IMR-90 (cell line): ENCODE results near the gene SRP19. TPM values are rescaled to one million over a fixed set of nuclear protein-coding genes. Genes with fewer than 3 reads are reported as not detected.

ENCODE experiments used
- ATAC-seq: fragments of 200-7000 bp; cut with Tn5 transposase; 2 replicates; pipeline ENCODE4 v1.9.1; 2020; ENCODE audit warnings: low read depth, mild to moderate bottlenecking, moderate library complexity
- BruUV-seq: library from RNA; stranded (reverse); fragments of 400-500 nt; replicated peaks from 2 replicates; lab custom pipeline; 2021; lab: Mats Ljungman, UMichigan
- CTCF ChIA-PET: fragments of 300-600 bp; formaldehyde crosslinking; extraction: SDS; loops from one replicate; lab custom pipeline; 2021; ENCODE audit warnings: antibody characterized with exemption; lab: Yijun Ruan, JAX
- POLR2A ChIA-PET: fragments of 300-600 bp; sonication (Branson Sonifier 250); formaldehyde crosslinking; loops from one replicate; lab custom pipeline; 2022; ENCODE audit warnings: antibody characterized with exemption; ENCODE audit not compliant: unreplicated experiment; lab: Charles Lee
- DNase-seq: peaks from one replicate; pipeline ENCODE4 v3.0.0; 2013
- H2AFZ ChIP-seq: replicated peaks from 2 replicates; pipeline ENCODE3; 2013; ENCODE audit warnings: low read length, mild to moderate bottlenecking; ENCODE audit not compliant: poor library complexity
- H2AK5ac ChIP-seq: 2 replicates; pipeline ENCODE4 v1.6.1; 2013; ENCODE audit warnings: low read depth, low read length, inconsistent platforms
- H2AK9ac ChIP-seq: replicated peaks from 2 replicates; pipeline ENCODE3; 2013; ENCODE audit warnings: mild to moderate bottlenecking, low read depth, low read length, moderate library complexity; ENCODE audit not compliant: poor library complexity
- H2BK120ac ChIP-seq: 2 replicates; pipeline ENCODE4 v1.6.1; 2013; ENCODE audit warnings: low read depth, low read length, inconsistent platforms
- H2BK15ac ChIP-seq: 3 replicates; pipeline ENCODE4 v1.6.1; 2013; ENCODE audit warnings: low read depth, low read length, inconsistent platforms
- H2BK20ac ChIP-seq: 2 replicates; pipeline ENCODE4 v1.6.1; 2013; ENCODE audit warnings: low read depth, mild to moderate bottlenecking, inconsistent platforms, low read length, moderate library complexity
- H2BK5ac ChIP-seq: 2 replicates; pipeline ENCODE4 v1.6.1; 2013; ENCODE audit warnings: mild to moderate bottlenecking, low read depth, low read length, inconsistent platforms; ENCODE audit not compliant: poor library complexity, severe bottlenecking
- H3K14ac ChIP-seq: replicated peaks from 2 replicates; pipeline ENCODE4 v1.6.1; 2013; ENCODE audit warnings: low read depth, low read length, inconsistent platforms
- H3K18ac ChIP-seq: 2 replicates; pipeline ENCODE4 v1.6.1; 2013; ENCODE audit warnings: low read depth, low read length, control low read depth
- H3K23ac ChIP-seq: 2 replicates; pipeline ENCODE4 v1.6.1; 2013; ENCODE audit warnings: low read depth, low read length, inconsistent platforms
- H3K27ac ChIP-seq: 2 replicates; pipeline ENCODE4 v1.5.1; 2013; ENCODE audit warnings: mild to moderate bottlenecking, control low read depth, low read length; ENCODE audit not compliant: insufficient read depth
- H3K27me3 ChIP-seq: 2 replicates; pipeline ENCODE4 v1.6.1; 2013; ENCODE audit warnings: low read length; ENCODE audit not compliant: control insufficient read depth, insufficient read depth
- H3K36me3 ChIP-seq: 2 replicates; pipeline ENCODE4 v1.6.1; 2013; ENCODE audit warnings: low read length, mixed read lengths; ENCODE audit not compliant: control insufficient read depth, insufficient read depth
- H3K4ac ChIP-seq: 2 replicates; pipeline ENCODE4 v1.6.1; 2013; ENCODE audit warnings: low read depth, low read length, inconsistent platforms
- H3K4me1 ChIP-seq: 2 replicates; pipeline ENCODE4 v1.6.1; 2013; ENCODE audit warnings: low read length, mixed read lengths; ENCODE audit not compliant: control insufficient read depth, insufficient read depth
- H3K4me2 ChIP-seq: 2 replicates; pipeline ENCODE4 v1.6.1; 2013; ENCODE audit warnings: low read depth, mild to moderate bottlenecking, control low read depth, low read length, moderate library complexity
- H3K4me3 ChIP-seq: 2 replicates; pipeline ENCODE4 v1.5.1; 2013; ENCODE audit warnings: low read depth, mild to moderate bottlenecking, control low read depth, low read length, moderate library complexity; ENCODE audit not compliant: insufficient read depth
- H3K56ac ChIP-seq: 2 replicates; pipeline ENCODE4 v1.6.1; 2013; ENCODE audit warnings: low read length, inconsistent platforms; ENCODE audit not compliant: insufficient read depth; ENCODE audit errors: extremely low read depth
- H3K79me1 ChIP-seq, 2 experiments: 2 replicates each; pipeline ENCODE4 v1.6.1; 2013; ENCODE audit warnings: low read length in 2 of 2, inconsistent platforms in 1 of 2, low read depth in 1 of 2
- H3K9ac ChIP-seq: 2 replicates; pipeline ENCODE4 v1.6.1; 2013; ENCODE audit warnings: low read depth, low read length, control low read depth
- H3K9me1 ChIP-seq: 2 replicates; pipeline ENCODE4 v1.6.1; 2013; ENCODE audit warnings: low read length, inconsistent platforms; ENCODE audit not compliant: insufficient read depth
- H3K9me3 ChIP-seq: 2 replicates; pipeline ENCODE4 v1.6.1; 2013; ENCODE audit warnings: low read length; ENCODE audit not compliant: control insufficient read depth, insufficient read depth
- H4K20me1 ChIP-seq: 2 replicates; pipeline ENCODE4 v1.6.1; 2013; ENCODE audit warnings: low read length, inconsistent platforms; ENCODE audit not compliant: insufficient read depth
- H4K5ac ChIP-seq: 2 replicates; pipeline ENCODE4 v1.6.1; 2013; ENCODE audit warnings: mild to moderate bottlenecking, low read depth, low read length, control low read depth
- H4K8ac ChIP-seq, 2 experiments: 2 replicates each; pipeline ENCODE4 v1.6.1; 2013; ENCODE audit warnings: low read depth in 2 of 2, low read length in 2 of 2, control low read depth in 1 of 2, inconsistent platforms in 1 of 2
- H4K91ac ChIP-seq: 2 replicates; pipeline ENCODE4 v1.6.1; 2013; ENCODE audit warnings: low read depth, low read length, inconsistent platforms; ENCODE audit not compliant: insufficient read depth
- ELK1 ChIP-seq: fragments of 150-350 bp; IDR thresholded peaks from 2 replicates; pipeline ENCODE4 v1.6.1; 2016; ENCODE audit warnings: low read depth, mild to moderate bottlenecking, low read length, moderate library complexity, borderline replicate concordance
- FOS ChIP-seq: fragments of 150-350 bp; IDR thresholded peaks from 2 replicates; pipeline ENCODE4 v1.6.1; 2016; ENCODE audit warnings: low read depth, low read length
- NFE2L2 ChIP-seq: fragments of 150-350 bp; IDR thresholded peaks from 2 replicates; pipeline ENCODE4 v1.6.1; 2016; ENCODE audit warnings: low read depth, mild to moderate bottlenecking, low read length
- WGBS, 2 experiments: methylation state at CpG; one replicate each; pipeline versions ENCODE4 v1.1.5 to v1.1.7; 2013; ENCODE audit warnings: missing lambda C conversion rate in 2 of 2; ENCODE audit not compliant: insufficient read length in 1 of 2; ENCODE audit errors: extremely low coverage in 2 of 2; 5-methylcytosine and 5-hydroxymethylcytosine counted together
- dilution Hi-C: fragments of 300-500 bp; cut with HindIII; formaldehyde crosslinking; loops from one replicate; pipeline ENCODE4 v1.14.3; 2018; ENCODE audit warnings: low sequenced_read_pairs; ENCODE audit not compliant: unreplicated experiment
- in situ Hi-C: fragments of 300-500 bp; cut with MboI; formaldehyde crosslinking; loops from 3 replicates; pipeline ENCODE4 v1.14.3; 2019; ENCODE audit warnings: low sequenced_read_pairs, inconsistent platforms, mixed read lengths
- intact Hi-C: fragments of 100-400 bp; cut with micrococcal nuclease; formaldehyde crosslinking; loops from 2 replicates; pipeline ENCODE4 v1.10.0; 2022
- polyA plus RNA-seq, 3 experiments: library from polyadenylated mRNA; depleted of rRNA; stranded (reverse); fragments of >200 nt; gene quantifications; 2 replicates each; pipeline ENCODE4 v1.2.3, GENCODE V29; 2012; ENCODE audit warnings: low replicate concordance in 1 of 3
- total RNA-seq: library from RNA; depleted of rRNA; stranded (reverse); fragments of >200 nt; gene quantifications from 2 replicates; pipeline ENCODE4 v1.2.3, GENCODE V29; 2012

Gene SRP19
- total and polyA plus RNA-seq, 2 of the 4 experiments (the other 2 are of a cell fraction): 10.0 to 61.5 TPM

GRCh38 chr5:112914584-112914983, 53.5 kb downstream of the SRP19 start:
- no CpG with 5 or more reads among the region's 4 CpGs for WGBS, 2 experiments
- CTCF ChIA-PET: no interaction called here
- no peak overlapping the region for H2BK120ac ChIP-seq
- peaks cover 20% of the 10 kb centered on the region for H3K9me1 ChIP-seq
- POLR2A ChIA-PET: interaction anchor here (1.0 kb wide), 1 partner anchor 10 kb away, joined by 3 read pairs; no protein-coding TSS in a partner anchor
- no peak overlapping the region for H4K91ac ChIP-seq
- H3K4ac ChIP-seq: no peak overlapping the region
- H3K23ac ChIP-seq: no peak overlapping the region
- no peak overlapping the region for H2BK15ac ChIP-seq
- H3K9me3 ChIP-seq: no peaks in the 10 kb centered on the region
- H3K14ac ChIP-seq: no peak overlapping the region
- no peak overlapping the region for H2AK9ac ChIP-seq
- no peak overlapping the region for H3K27ac ChIP-seq
- peaks cover 9% of the 10 kb centered on the region for H3K4me1 ChIP-seq
- no peak overlapping the region for H3K4me3 ChIP-seq
- H4K5ac ChIP-seq: no peak overlapping the region
- BruUV-seq: no TSS peak
- no peak overlapping the region for H2BK20ac ChIP-seq
- in situ Hi-C loops (no loop called here), dilution Hi-C loops (no loop called here), intact Hi-C loops (loop anchor here (2.0 kb wide), 1 partner anchor 50 kb away; no protein-coding TSS in a partner anchor)
- no peak overlapping the region for H4K8ac ChIP-seq
- H3K56ac ChIP-seq: no peak overlapping the region
- peaks cover 51% of the 10 kb centered on the region for H4K20me1 ChIP-seq
- H3K18ac ChIP-seq: no peak overlapping the region
- no peak overlapping the region for H3K9ac ChIP-seq
- H3K36me3 ChIP-seq: peaks cover 21% of the 10 kb centered on the region
- H3K79me1 ChIP-seq: peaks cover 43 to 83% of the 10 kb centered on the region in 2 experiments
- 0 out of 2 replicates have a peak, but pooled peaks have one; percentile 22 for ATAC-seq
- no peak overlapping the region for H2AK5ac ChIP-seq
- no peak overlapping the region for H3K4me2 ChIP-seq
- H2AFZ ChIP-seq: no peak overlapping the region
- peak; percentile 60 for DNase-seq
- no peak for TF ChIP-seq NFE2L2
- 0 out of 2 replicates have a peak, but pooled peaks have one; percentile 6 for TF ChIP-seq FOS
- TF ChIP-seq ELK1: no peak
- no peaks in the 10 kb centered on the region for H3K27me3 ChIP-seq
- H2BK5ac ChIP-seq: no peak overlapping the region
